OCI-LY1 (cell line): ENCODE results near the gene CRX.

Source experiments
- EZH2 ChIP-seq: fragments of 200-600 bp; sonication (generic), shearing (Covaris generic); IDR thresholded peaks from 2 replicates; pipeline ENCODE4 v1.8.0; 2017; ENCODE audit warnings: borderline replicate concordance, mixed run types, mild to moderate bottlenecking, antibody characterized with exemption, low read length, moderate library complexity, mixed read lengths
- TF ChIP-seq, protein P1 (sequence below): fragments of 200-600 bp; sonication (generic), shearing (Covaris generic); IDR thresholded peaks from 2 replicates; pipeline ENCODE4 v1.5.1; 2017; ENCODE audit warnings: mild to moderate bottlenecking, antibody characterized with exemption, low read length, moderate library complexity, mixed read lengths

DNA sequence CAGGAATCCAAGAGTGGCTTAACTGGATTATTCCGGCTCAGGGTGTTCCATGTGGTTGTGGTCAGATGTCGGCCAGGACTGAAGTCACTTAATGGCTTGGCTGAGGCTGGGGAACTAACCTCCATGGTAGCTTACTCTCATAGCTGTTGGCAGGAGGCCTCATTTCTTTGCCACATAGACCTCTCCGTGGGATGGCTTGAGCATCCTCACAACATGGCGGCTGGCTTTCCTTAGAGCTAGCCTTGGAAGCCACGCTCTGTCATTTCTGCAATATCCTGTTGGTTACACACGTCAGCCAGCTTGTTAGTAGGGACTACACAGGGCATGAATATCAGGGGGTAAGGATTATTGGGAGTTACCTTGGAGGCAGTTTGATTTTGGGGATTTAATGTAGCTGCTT is 5.1 kb downstream of the CRX start:
- TF ChIP-seq, protein P1, sequence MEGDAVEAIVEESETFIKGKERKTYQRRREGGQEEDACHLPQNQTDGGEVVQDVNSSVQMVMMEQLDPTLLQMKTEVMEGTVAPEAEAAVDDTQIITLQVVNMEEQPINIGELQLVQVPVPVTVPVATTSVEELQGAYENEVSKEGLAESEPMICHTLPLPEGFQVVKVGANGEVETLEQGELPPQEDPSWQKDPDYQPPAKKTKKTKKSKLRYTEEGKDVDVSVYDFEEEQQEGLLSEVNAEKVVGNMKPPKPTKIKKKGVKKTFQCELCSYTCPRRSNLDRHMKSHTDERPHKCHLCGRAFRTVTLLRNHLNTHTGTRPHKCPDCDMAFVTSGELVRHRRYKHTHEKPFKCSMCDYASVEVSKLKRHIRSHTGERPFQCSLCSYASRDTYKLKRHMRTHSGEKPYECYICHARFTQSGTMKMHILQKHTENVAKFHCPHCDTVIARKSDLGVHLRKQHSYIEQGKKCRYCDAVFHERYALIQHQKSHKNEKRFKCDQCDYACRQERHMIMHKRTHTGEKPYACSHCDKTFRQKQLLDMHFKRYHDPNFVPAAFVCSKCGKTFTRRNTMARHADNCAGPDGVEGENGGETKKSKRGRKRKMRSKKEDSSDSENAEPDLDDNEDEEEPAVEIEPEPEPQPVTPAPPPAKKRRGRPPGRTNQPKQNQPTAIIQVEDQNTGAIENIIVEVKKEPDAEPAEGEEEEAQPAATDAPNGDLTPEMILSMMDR: no peak
- TF ChIP-seq EZH2: no peak
